Bronchial epithelial cell (primary cell): Measurements from ENCODE around the gene SGO1. TPM values are rescaled to one million over a fixed set of nuclear protein-coding genes. Genes with fewer than 3 reads are reported as not detected.

Experiments
- DNase-seq: peaks from one replicate; pipeline ENCODE4 v3.0.0-alpha.2; 2010; ENCODE audit warnings: low read depth
- FAIRE-seq: peaks from 2 replicates; lab custom pipeline; 2011; peaks lifted over from hg19 to GRCh38; lab: Jason Lieb, UNC
- H3K27me3 ChIP-seq: 2 replicates; pipeline ENCODE4 v1.5.1; 2011; ENCODE audit warnings: low read length; ENCODE audit not compliant: control insufficient read depth, insufficient read depth
- H3K36me3 ChIP-seq: 2 replicates; pipeline ENCODE4 v1.5.1; 2011; ENCODE audit warnings: low read length; ENCODE audit not compliant: control insufficient read depth, insufficient read depth
- H3K4me3 ChIP-seq: 2 replicates; pipeline ENCODE4 v1.5.1; 2011; ENCODE audit warnings: mild to moderate bottlenecking, low read depth, low read length, control low read depth
- total RNA-seq: library from RNA; depleted of rRNA; stranded (reverse); fragments of >200 nt; gene quantifications from 2 replicates; pipeline ENCODE4 v1.2.1, GENCODE V29; 2014
- TF ChIP-seq, protein P1 (sequence below): IDR thresholded peaks from 2 replicates; pipeline ENCODE4 v1.5.1; 2011; ENCODE audit warnings: mild to moderate bottlenecking, moderate library complexity, low read length, control low read depth, inconsistent platforms; ENCODE audit not compliant: insufficient read depth, severe bottlenecking

SGO1 gene
- total RNA-seq, 1 donor from 2014 or later, result under 0.01 TPM

GRCh38 chr3:20125897-20126296 is 60.1 kb downstream of the SGO1 start:
- no peak for FAIRE-seq

GRCh38 chr3:20125289-20125688 is 60.7 kb downstream of the SGO1 start:
- Histone ChIP-seq H3K4me3 (no peak overlapping the region), H3K36me3 (no peaks in the 10 kb centered on the region), H3K27me3 (no peaks in the 10 kb centered on the region)
- FAIRE-seq (no peak), DNase-seq (no peak)
- TF ChIP-seq, protein P1, sequence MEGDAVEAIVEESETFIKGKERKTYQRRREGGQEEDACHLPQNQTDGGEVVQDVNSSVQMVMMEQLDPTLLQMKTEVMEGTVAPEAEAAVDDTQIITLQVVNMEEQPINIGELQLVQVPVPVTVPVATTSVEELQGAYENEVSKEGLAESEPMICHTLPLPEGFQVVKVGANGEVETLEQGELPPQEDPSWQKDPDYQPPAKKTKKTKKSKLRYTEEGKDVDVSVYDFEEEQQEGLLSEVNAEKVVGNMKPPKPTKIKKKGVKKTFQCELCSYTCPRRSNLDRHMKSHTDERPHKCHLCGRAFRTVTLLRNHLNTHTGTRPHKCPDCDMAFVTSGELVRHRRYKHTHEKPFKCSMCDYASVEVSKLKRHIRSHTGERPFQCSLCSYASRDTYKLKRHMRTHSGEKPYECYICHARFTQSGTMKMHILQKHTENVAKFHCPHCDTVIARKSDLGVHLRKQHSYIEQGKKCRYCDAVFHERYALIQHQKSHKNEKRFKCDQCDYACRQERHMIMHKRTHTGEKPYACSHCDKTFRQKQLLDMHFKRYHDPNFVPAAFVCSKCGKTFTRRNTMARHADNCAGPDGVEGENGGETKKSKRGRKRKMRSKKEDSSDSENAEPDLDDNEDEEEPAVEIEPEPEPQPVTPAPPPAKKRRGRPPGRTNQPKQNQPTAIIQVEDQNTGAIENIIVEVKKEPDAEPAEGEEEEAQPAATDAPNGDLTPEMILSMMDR, result no peak

More at GRCh38 chr3:20125897-20126296, 60.1 kb downstream of the SGO1 start:
- Histone ChIP-seq H3K27me3 (no peaks in the 10 kb centered on the region), H3K4me3 (no peak overlapping the region), H3K36me3 (no peaks in the 10 kb centered on the region)
- DNase-seq, result no peak
- TF ChIP-seq, protein P1, result no peak

- Histone ChIP-seq H3K27me3 (no peaks in the 10 kb centered on the region), H3K36me3 (peaks cover 3% of the 10 kb centered on the region)
- no peak for FAIRE-seq
Measured at GRCh38 chr3:20123131-20123652, 62.8 kb downstream of the SGO1 start.

GRCh38 chr3:20121088-20121487 is 64.9 kb downstream of the SGO1 start:
- peaks cover 3% of the 10 kb centered on the region for H3K36me3 ChIP-seq
- TF ChIP-seq, protein P1, result no peak
- FAIRE-seq, result no peak
- H3K27me3 ChIP-seq, result no peaks in the 10 kb centered on the region
- H3K4me3 ChIP-seq, result no peak overlapping the region
- DNase-seq, result no peak

More at GRCh38 chr3:20123131-20123652, 62.8 kb downstream of the SGO1 start:
- no peak overlapping the region for H3K4me3 ChIP-seq
- TF ChIP-seq, protein P1, result no peak
- DNase-seq, result no peak

Other genes starting within 250 kb of the SGO1 start
- 43.7 and 68.7 TPM in 2 replicates for gene RAB5A, start 239.1 kb downstream of the SGO1 start, total RNA-seq
- gene PP2D1, start 173.9 kb downstream of the SGO1 start, total RNA-seq, result not detected in 2 replicates
- gene KAT2B, start 145.8 kb downstream of the SGO1 start, total RNA-seq, result 1.6 and 5.8 TPM in 2 replicates